Prostate gland (tissue), 2 donors: Measurements from ENCODE around the gene FHOD1.

ENCODE experiments used
- CTCF ChIP-seq, 4 experiments: fragments of 200-600 bp in 2 of 4; fragments of 450-650 bp in 2 of 4; sonication (generic) in 2 of 4; IDR thresholded peaks; 1 replicate in 3 of 4; 2 replicates in 1 of 4; pipeline ENCODE4 v1.5.1; 2016 to 2019; ENCODE audit warnings: antibody characterized with exemption in 4 of 4, mild to moderate bottlenecking in 2 of 4, moderate library complexity in 2 of 4
- POLR2A ChIP-seq: fragments of 450-650 bp; IDR thresholded peaks from one replicate; pipeline ENCODE4 v1.6.1; 2016; ENCODE audit warnings: antibody characterized with exemption, mild to moderate bottlenecking
- POLR2AphosphoS5 ChIP-seq: sonication (generic); formaldehyde crosslinking; IDR thresholded peaks from one replicate; pipeline ENCODE4 v1.6.1; 2017; ENCODE audit warnings: antibody characterized with exemption

GRCh38 chr16:67209565-67209964 lies 37.7 kb downstream of the FHOD1 start:
- TF ChIP-seq CTCF (IDR thresholded peaks at IDR 0.05) (no peak), POLR2A (no peak), POLR2AphosphoS5 (no peak)
